HepG2 (cell line): ENCODE measurements around the gene VDR. TPM values are rescaled to one million over a fixed set of nuclear protein-coding genes. Genes with fewer than 3 reads are reported as not detected.

Experiments
- ATAC-seq: fragments of 200-7000 bp; cut with Tn5 transposase; 3 replicates; pipeline ENCODE4 v1.9.1; 2020; ENCODE audit warnings: mild to moderate bottlenecking, moderate library complexity
- BruUV-seq: library from RNA; stranded (reverse); fragments of 400-500 nt; replicated peaks from 2 replicates; lab custom pipeline; 2021; lab: Mats Ljungman, UMichigan
- CTCF ChIA-PET: fragments of 300-600 bp; formaldehyde crosslinking; extraction: SDS; loops from one replicate; lab custom pipeline; 2021; ENCODE audit warnings: low total read pairs, inconsistent platforms, low intra/inter-chr PET ratio; lab: Yijun Ruan, JAX
- POLR2A ChIA-PET: fragments of 350-600 bp; sonication (Branson Sonifier 250); formaldehyde crosslinking; loops from one replicate; lab custom pipeline; 2020; ENCODE audit warnings: antibody characterized with exemption, inconsistent platforms; lab: Yijun Ruan, JAX
- DNase-seq: peaks from one replicate; pipeline ENCODE4 v3.0.0-alpha.2; 2015; ENCODE audit warnings: low spot score
- FAIRE-seq: peaks from 3 replicates; lab custom pipeline; 2011; peaks lifted over from hg19 to GRCh38; lab: Jason Lieb, UNC
- H2AFZ ChIP-seq: one replicate; pipeline ENCODE4 v1.6.1; 2011; ENCODE audit warnings: low read length, inconsistent platforms
- H3K27ac ChIP-seq: fragments of 300-600 bp; 3 replicates; pipeline ENCODE4 v1.8.0; 2011; ENCODE audit warnings: mixed run types, mild to moderate bottlenecking, mixed read lengths, low read length, inconsistent platforms; ENCODE audit not compliant: insufficient read depth; ENCODE audit errors: extremely low read length
- H3K27me3 ChIP-seq, 2 experiments: fragments of 200-600 bp in 1 of 2; 2 replicates in 1 of 2; 3 replicates in 1 of 2; pipeline versions ENCODE4 v1.6.0 to v1.8.0; 2011; ENCODE audit warnings: low read length in 2 of 2, mild to moderate bottlenecking in 2 of 2, moderate library complexity in 2 of 2, inconsistent platforms in 1 of 2; ENCODE audit not compliant: insufficient read depth in 2 of 2, control insufficient read depth in 1 of 2
- H3K36me3 ChIP-seq, 2 experiments: fragments of 200-600 bp in 1 of 2; replicated peaks in 1 of 2; 2 replicates in 1 of 2; 3 replicates in 1 of 2; pipeline versions ENCODE4 v1.5.1 to v1.8.0; 2011; ENCODE audit warnings: low read length in 2 of 2, inconsistent platforms in 1 of 2; ENCODE audit not compliant: insufficient read depth in 2 of 2, control insufficient read depth in 1 of 2
- H3K4me1 ChIP-seq: 2 replicates; pipeline ENCODE4 v1.5.1; 2012; ENCODE audit warnings: low read length, inconsistent platforms; ENCODE audit not compliant: insufficient read depth
- H3K4me2 ChIP-seq: 2 replicates; pipeline ENCODE4 v1.6.0; 2011; ENCODE audit warnings: low read depth, low read length, inconsistent platforms
- H3K4me3 ChIP-seq, 3 experiments: fragments of 200-600 bp in 1 of 3; sonication (generic), shearing (Covaris generic) in 1 of 3; replicated peaks in 1 of 3; 2 replicates each; pipeline ENCODE4 v1.5.1; 2011 to 2016; ENCODE audit warnings: low read length in 3 of 3, inconsistent platforms in 2 of 3, low read depth in 2 of 3, mild to moderate bottlenecking in 2 of 3, control low read depth in 1 of 3, mixed read lengths in 1 of 3; ENCODE audit not compliant: insufficient read depth in 1 of 3
- H3K79me2 ChIP-seq: one replicate; pipeline ENCODE4 v1.6.1; 2011; ENCODE audit warnings: low read length, inconsistent platforms; ENCODE audit not compliant: insufficient read depth
- H3K9ac ChIP-seq: 2 replicates; pipeline ENCODE4 v1.6.0; 2011; ENCODE audit warnings: mild to moderate bottlenecking, low read depth, low read length, inconsistent platforms; ENCODE audit not compliant: insufficient read depth
- H3K9me3 ChIP-seq: 2 replicates; pipeline ENCODE4 v1.5.1; 2012; ENCODE audit warnings: mild to moderate bottlenecking, low read length
- H4K20me1 ChIP-seq: 2 replicates; pipeline ENCODE4 v1.6.0; 2011; ENCODE audit warnings: inconsistent platforms, mild to moderate bottlenecking, low read length, moderate library complexity; ENCODE audit not compliant: insufficient read depth
- CCDC6 ChIP-seq: sonication (generic); formaldehyde crosslinking; IDR thresholded peaks from 2 replicates; pipeline ENCODE4 v1.8.1; 2022; ENCODE audit warnings: mild to moderate bottlenecking, missing genetic modification reagents, moderate library complexity
- NR2F6 ChIP-seq, 2 experiments: IDR thresholded peaks; 2 replicates each; pipeline ENCODE4 v1.6.1; 2016; ENCODE audit warnings: antibody characterized with exemption in 1 of 2, mild to moderate bottlenecking in 1 of 2
- ZNF124 ChIP-seq: sonication (generic); formaldehyde crosslinking; IDR thresholded peaks from 2 replicates; pipeline ENCODE4 v1.4.0; 2020; ENCODE audit warnings: missing genetic modification reagents
- ZNF709 ChIP-seq: sonication (generic); formaldehyde crosslinking; IDR thresholded peaks from 2 replicates; pipeline ENCODE4 v1.5.0; 2020; ENCODE audit warnings: mild to moderate bottlenecking, missing genetic modification reagents
- ZNF768 ChIP-seq: sonication (generic); formaldehyde crosslinking; IDR thresholded peaks from 2 replicates; pipeline ENCODE4 v1.4.0; 2020; ENCODE audit warnings: missing genetic modification reagents
- ZNF891 ChIP-seq: sonication (generic); formaldehyde crosslinking; IDR thresholded peaks from 2 replicates; pipeline ENCODE4 v1.5.0; 2020; ENCODE audit warnings: mild to moderate bottlenecking, missing genetic modification reagents
- WGBS: methylation state at CpG from one replicate; pipeline ENCODE4 v1.1.6; 2017; ENCODE audit warnings: low lambda C conversion rate; 5-methylcytosine and 5-hydroxymethylcytosine counted together
- in situ Hi-C: cut with HindIII; loops from 2 replicates; pipeline ENCODE4 v1.10.0; 2017; ENCODE audit warnings: low pct_unique_long_range_greater_than_20kb; ENCODE audit not compliant: extremely low pct_ligation_motif_present
- intact Hi-C: fragments of 100-400 bp; cut with micrococcal nuclease; formaldehyde crosslinking; loops from one replicate; pipeline ENCODE4 v1.10.0; 2022; ENCODE audit not compliant: unreplicated experiment
- polyA plus RNA-seq, 8 experiments: library from polyadenylated mRNA; depleted of rRNA in 3 of 8; stranded (reverse) in 7 of 8; unstranded in 1 of 8; fragments of >200 nt; fragmentation: Illumina TruSeq in 4 of 8; extraction: Trizol in 4 of 8; gene quantifications; 2 replicates each; pipeline versions ENCODE4 v1.2.1 to v1.2.3, GENCODE V29; 2011 to 2016; ENCODE audit warnings: low read depth in 4 of 8, missing spikeins in 1 of 8, mixed read lengths in 1 of 8; ENCODE audit not compliant: insufficient read depth in 1 of 8
- total RNA-seq, 5 experiments: library from RNA; depleted of rRNA; stranded (reverse); fragments of >200 nt; fragmentation: Illumina TruSeq; extraction: Trizol; gene quantifications; 2 replicates each; pipeline ENCODE4 v1.2.3, GENCODE V29; 2016; ENCODE audit warnings: low read depth in 1 of 5

The VDR gene
- total and polyA plus RNA-seq, 2 of the 13 experiments (the other 11 are each of a cell fraction or from before 2014, with no cell fraction given), result 0.08 to 0.33 TPM

DNA sequence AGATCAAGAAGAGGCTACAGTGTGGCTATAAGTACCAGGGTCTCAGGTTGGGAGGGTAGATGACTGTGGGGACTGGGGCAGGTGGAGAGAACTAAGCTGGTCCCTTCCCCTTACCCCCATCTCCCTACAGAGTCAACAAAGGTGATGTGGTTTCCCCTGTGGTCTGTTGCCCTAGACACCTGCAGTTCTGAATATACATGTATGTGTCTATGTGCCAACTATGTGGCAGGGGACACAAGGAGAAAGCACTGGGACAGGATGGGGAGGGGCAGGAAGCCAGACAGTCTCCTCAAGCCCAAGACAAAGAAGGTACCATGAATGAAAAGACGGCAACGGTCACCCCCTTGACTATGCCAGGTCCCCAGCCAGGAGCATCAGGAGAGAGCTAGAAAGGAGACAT, 80.6 kb downstream of the VDR start:
- FAIRE-seq, result no peak

DNA sequence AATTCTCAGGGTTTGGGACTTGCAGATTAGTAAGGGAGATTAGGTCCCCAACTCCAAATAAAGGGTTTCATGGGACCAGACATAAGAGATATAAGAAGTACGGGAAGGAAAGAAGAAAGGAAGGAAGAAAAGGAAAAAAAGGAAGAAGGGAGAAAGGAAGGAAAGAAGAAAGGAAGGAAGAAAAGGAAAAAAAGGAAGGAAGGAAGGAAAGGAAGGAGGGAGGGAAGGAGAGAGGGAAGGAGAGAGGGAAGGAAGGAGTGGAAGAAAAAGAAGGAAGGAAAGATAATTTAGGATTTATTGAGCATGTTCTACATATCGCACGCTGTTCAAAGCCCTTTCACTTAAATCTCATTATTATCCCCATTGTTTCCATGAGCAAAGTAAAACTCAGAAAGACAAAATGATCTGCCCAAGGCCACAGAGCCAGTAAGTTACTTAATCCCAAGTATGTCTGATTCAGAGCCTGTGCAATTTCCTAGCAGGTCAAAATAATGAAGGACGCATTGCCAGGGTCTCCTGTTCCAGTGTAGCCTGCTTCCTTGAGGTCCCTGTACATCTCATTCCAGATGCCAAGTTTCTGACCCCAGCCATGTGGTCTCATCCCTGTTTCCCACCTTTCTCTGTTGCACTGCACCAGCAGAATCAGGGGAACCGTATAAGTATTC, 81.2 kb downstream of the VDR start:
- no peaks in the 10 kb centered on the region for H3K79me2 ChIP-seq
- DNase-seq, result no peak
- no peak for FAIRE-seq
- no peaks in the 10 kb centered on the region for H3K36me3 ChIP-seq
- in situ Hi-C loops, result no loop called here
- no peak overlapping the region for H3K4me2 ChIP-seq
- H3K27ac ChIP-seq, result no peak overlapping the region
- ChIA-PET POLR2A (no interaction called here), CTCF (no interaction called here)
- H3K4me1 ChIP-seq, result peaks cover 40% of the 10 kb centered on the region
- no peak overlapping the region for H3K9ac ChIP-seq
- no peak for ATAC-seq
- peaks cover 0 to 41% of the 10 kb centered on the region in 2 experiments; a peak in 3 of 5 replicates for H3K27me3 ChIP-seq
- H3K4me3 ChIP-seq, result no peak overlapping the region
- H3K9me3 ChIP-seq, result no peaks in the 10 kb centered on the region
- H2AFZ ChIP-seq, result no peak overlapping the region
- no peaks in the 10 kb centered on the region for H4K20me1 ChIP-seq
- no TSS peak for BruUV-seq
- no peak for TF ChIP-seq CCDC6 (CRISPR knock-in tag)
- intact Hi-C loops, result no loop called here
- WGBS, result 60% methylated on average over 5 of the region's 5 CpGs

More for the DNA sequence above, 80.6 kb downstream of the VDR start:
- no peak for TF ChIP-seq ZNF891 (CRISPR knock-in tag)
- no peak for TF ChIP-seq NR2F6 (IDR thresholded peaks at IDR 0.05)
- no peak for TF ChIP-seq NR2F6 (CRISPR knock-in tag; IDR thresholded peaks at IDR 0.05)
- TF ChIP-seq ZNF768, result no peak
- TF ChIP-seq ZNF124 (CRISPR knock-in tag), result no peak
- no peak for TF ChIP-seq ZNF709 (CRISPR knock-in tag)
- ChIA-PET CTCF (no interaction called here), POLR2A (no interaction called here)
- H4K20me1 ChIP-seq, result no peaks in the 10 kb centered on the region
- H2AFZ ChIP-seq, result no peak overlapping the region
- H3K4me2 ChIP-seq, result no peak overlapping the region
- no peaks in the 10 kb centered on the region for H3K9me3 ChIP-seq
- peaks cover 42% of the 10 kb centered on the region for H3K4me1 ChIP-seq
- no TSS peak for BruUV-seq
- intact Hi-C loops (no loop called here), in situ Hi-C loops (no loop called here)
- H3K36me3 ChIP-seq, result no peaks in the 10 kb centered on the region
- no peak overlapping the region for H3K9ac ChIP-seq
- H3K4me3 ChIP-seq, result no peak overlapping the region
- no peak for DNase-seq
- 31% methylated on average over 2 of the region's 2 CpGs for WGBS
- H3K79me2 ChIP-seq, result no peaks in the 10 kb centered on the region
- no peak for ATAC-seq
- H3K27ac ChIP-seq, result no peak overlapping the region
- peaks cover 0 to 43% of the 10 kb centered on the region in 2 experiments; a peak in 3 of 5 replicates for H3K27me3 ChIP-seq
